Thyroid gland (tissue), 4 donors: Measurements from ENCODE around the gene THAP11. TPM values are rescaled to one million over a fixed set of nuclear protein-coding genes. Genes with fewer than 3 reads are reported as not detected.
A peak's percentile ranks its signal among the peaks of the same experiment; 100 is the strongest.

Source experiments
- DNase-seq, 2 donors: peaks; one replicate each; pipeline ENCODE4 v3.0.0-alpha.2; 2019
- H3K27ac ChIP-seq, 3 donors: fragments of 200-600 bp; sonication (generic); 1 replicate in 2 of 3; 2 replicates in 1 of 3; pipeline ENCODE4 v1.5.1; 2016 to 2019; ENCODE audit warnings: mild to moderate bottlenecking in 1 of 3, moderate library complexity in 1 of 3
- H3K27me3 ChIP-seq: fragments of 200-600 bp; sonication (generic); one replicate; pipeline ENCODE4 v1.5.1; 2019
- H3K36me3 ChIP-seq, 2 donors: fragments of 200-600 bp; sonication (generic); one replicate each; pipeline ENCODE4 v1.5.1; 2016 to 2019
- H3K4me1 ChIP-seq, 2 donors: fragments of 200-600 bp; sonication (generic); one replicate each; pipeline ENCODE4 v1.5.1; 2017 to 2019
- H3K4me3 ChIP-seq, 3 donors: fragments of 200-600 bp; sonication (generic); replicated peaks in 1 of 3; 1 replicate in 2 of 3; 2 replicates in 1 of 3; pipeline ENCODE4 v1.5.1; 2016; ENCODE audit warnings: mild to moderate bottlenecking in 1 of 3
- H3K9me3 ChIP-seq: fragments of 200-600 bp; sonication (generic); one replicate; pipeline ENCODE4 v1.5.1; 2017
- POLR2A ChIP-seq, 2 donors: fragments of 450-650 bp; IDR thresholded peaks; one replicate each; pipeline ENCODE4 v1.6.1; 2017; ENCODE audit warnings: antibody characterized with exemption in 2 of 2, mild to moderate bottlenecking in 2 of 2, moderate library complexity in 1 of 2
- WGBS, 2 donors: methylation state at CpG; one replicate each; pipeline ENCODE4 v1.1.5; 2017; 5-methylcytosine and 5-hydroxymethylcytosine counted together
- intact Hi-C: fragments of 100-400 bp; cut with DNase I; formaldehyde crosslinking; loops from one replicate; pipeline ENCODE4 v1.15.1; 2023
- total RNA-seq, 4 donors: library from RNA; depleted of rRNA; stranded (reverse); fragments of >200 nt; gene quantifications; one replicate each; pipeline ENCODE4 v1.2.3, GENCODE V29; 2016
- TF ChIP-seq, protein P1 (sequence below), 6 experiments: fragments of 200-600 bp in 3 of 6; fragments of 450-650 bp in 3 of 6; sonication (generic) in 3 of 6; IDR thresholded peaks; one replicate each; pipeline ENCODE4 v1.5.1; 2016 to 2019; ENCODE audit warnings: antibody characterized with exemption in 6 of 6, mild to moderate bottlenecking in 2 of 6, inconsistent platforms in 1 of 6, moderate library complexity in 1 of 6

Gene THAP11
- 10 to 100 TPM; 53.5 to 79.0 (median 67.8) TPM for total RNA-seq

DNA sequence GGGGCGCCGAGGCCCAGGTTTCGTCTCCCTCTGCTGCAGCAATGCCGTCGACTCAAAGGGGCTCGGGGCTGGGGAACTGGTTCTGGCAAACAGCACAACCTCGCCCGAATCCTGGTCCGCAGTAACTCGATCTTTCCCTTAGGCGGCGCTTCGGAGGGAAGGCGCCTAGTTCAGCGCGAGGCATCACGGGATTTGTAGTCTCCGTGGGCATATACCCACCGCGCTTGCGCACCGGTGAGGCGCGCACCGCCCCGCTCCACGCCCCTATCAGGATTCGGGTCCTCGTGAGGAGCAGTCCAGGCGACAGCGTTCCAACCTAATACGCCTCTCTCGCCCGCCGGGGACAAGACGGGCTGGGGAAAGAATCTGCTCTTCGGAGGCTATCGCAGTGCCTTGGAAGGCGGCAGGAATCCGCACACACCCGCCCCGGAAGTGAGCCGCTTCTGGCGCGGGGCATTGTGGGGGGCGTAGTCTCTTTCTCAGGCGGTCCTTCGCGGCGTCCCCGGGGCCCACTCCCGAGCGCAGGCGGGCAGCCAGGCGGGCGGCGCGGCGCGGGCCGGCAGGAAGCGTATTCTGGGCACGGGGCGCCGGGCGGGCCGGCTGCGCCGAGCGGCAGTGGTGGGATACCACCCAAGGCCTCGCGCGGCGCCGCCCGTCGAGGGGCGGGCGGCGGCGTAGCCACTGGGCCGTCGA is at the start of gene THAP11:
Gene THAP11, plus strand, starts transcription at position 505 of the 693 bp plus-strand sequence. CDS start 235 bp downstream, outside the sequence.
- no peaks in the 10 kb centered on the region for H3K27me3 ChIP-seq
- H3K9me3 ChIP-seq: no peaks in the 10 kb centered on the region
- peak within 1 kb of the TSS; percentile 62 to 78 (median 68) for H3K4me3 ChIP-seq
- intact Hi-C loops: loop anchor here (5.0 kb wide), 1 partner anchor 35 kb away; the partner anchor contains the start of genes RANBP10 and TSNAXIP1
- H3K4me1 ChIP-seq: peaks cover 33 to 35% of the 10 kb centered on the region in 2 donors
- peak; percentile 92 to 95 for DNase-seq
- peak within 1 kb of the TSS; percentile 100 for H3K27ac ChIP-seq
- no peaks in the 10 kb centered on the region for H3K36me3 ChIP-seq
- TF ChIP-seq POLR2A (IDR thresholded peaks at IDR 0.05): peak in 1 of 2 donors; percentile 74
- TF ChIP-seq, protein P1, sequence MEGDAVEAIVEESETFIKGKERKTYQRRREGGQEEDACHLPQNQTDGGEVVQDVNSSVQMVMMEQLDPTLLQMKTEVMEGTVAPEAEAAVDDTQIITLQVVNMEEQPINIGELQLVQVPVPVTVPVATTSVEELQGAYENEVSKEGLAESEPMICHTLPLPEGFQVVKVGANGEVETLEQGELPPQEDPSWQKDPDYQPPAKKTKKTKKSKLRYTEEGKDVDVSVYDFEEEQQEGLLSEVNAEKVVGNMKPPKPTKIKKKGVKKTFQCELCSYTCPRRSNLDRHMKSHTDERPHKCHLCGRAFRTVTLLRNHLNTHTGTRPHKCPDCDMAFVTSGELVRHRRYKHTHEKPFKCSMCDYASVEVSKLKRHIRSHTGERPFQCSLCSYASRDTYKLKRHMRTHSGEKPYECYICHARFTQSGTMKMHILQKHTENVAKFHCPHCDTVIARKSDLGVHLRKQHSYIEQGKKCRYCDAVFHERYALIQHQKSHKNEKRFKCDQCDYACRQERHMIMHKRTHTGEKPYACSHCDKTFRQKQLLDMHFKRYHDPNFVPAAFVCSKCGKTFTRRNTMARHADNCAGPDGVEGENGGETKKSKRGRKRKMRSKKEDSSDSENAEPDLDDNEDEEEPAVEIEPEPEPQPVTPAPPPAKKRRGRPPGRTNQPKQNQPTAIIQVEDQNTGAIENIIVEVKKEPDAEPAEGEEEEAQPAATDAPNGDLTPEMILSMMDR (IDR thresholded peaks at IDR 0.05): peak; percentile 70 to 94 (median 88)
- WGBS, 2 donors: 0 to 7% methylated on average over 3 to 8 of the region's 83 CpGs

- H3K4me3 ChIP-seq: no peak overlapping the region
- no peaks in the 10 kb centered on the region for H3K9me3 ChIP-seq
- 93 to 95% methylated on average over 5 of the region's 5 CpGs for WGBS, 2 donors
- no peaks in the 10 kb centered on the region for H3K27me3 ChIP-seq
- intact Hi-C loops: no loop called here
- no peak for TF ChIP-seq POLR2A (IDR thresholded peaks at IDR 0.05)
- TF ChIP-seq, protein P1 (IDR thresholded peaks at IDR 0.05): no peak
- no peak overlapping the region for H3K27ac ChIP-seq
- H3K4me1 ChIP-seq: peaks cover 0 to 9% of the 10 kb centered on the region in 2 donors
- no peaks in the 10 kb centered on the region for H3K36me3 ChIP-seq
- DNase-seq: no peak
Observed at GRCh38 chr16:67796099-67796718, 45.9 kb upstream of the THAP11 start.

GRCh38 chr16:67800338-67800926 is 41.7 kb upstream of the THAP11 start:
- Histone ChIP-seq H3K27me3 (no peaks in the 10 kb centered on the region), H3K27ac (no peak overlapping the region), H3K4me3 (no peak overlapping the region), H3K9me3 (no peaks in the 10 kb centered on the region), H3K36me3 (no peaks in the 10 kb centered on the region), H3K4me1 (peaks cover 7 to 22% of the 10 kb centered on the region in 2 donors)
- DNase-seq: no peak
- TF ChIP-seq, protein P1 (IDR thresholded peaks at IDR 0.05): no peak
- no peak for TF ChIP-seq POLR2A (IDR thresholded peaks at IDR 0.05)
- WGBS, 2 donors: 82 to 91% methylated on average over 5 to 6 of the region's 7 CpGs
- intact Hi-C loops: loop anchor here (5.0 kb wide), 2 partner anchors 83 to 123 kb away; partner anchors contain the start of gene GFOD2

- DNase-seq: no peak
- peaks cover 12 to 25% of the 10 kb centered on the region in 2 donors for H3K4me1 ChIP-seq
- intact Hi-C loops: loop anchor here (5.0 kb wide), 2 partner anchors 84 to 124 kb away; partner anchors contain the start of gene GFOD2
- no peaks in the 10 kb centered on the region for H3K9me3 ChIP-seq
- WGBS, 2 donors: 100% methylated on average over 1 of the region's 1 CpG
- no peaks in the 10 kb centered on the region for H3K36me3 ChIP-seq
- no peak overlapping the region for H3K27ac ChIP-seq
- H3K4me3 ChIP-seq: no peak overlapping the region
- H3K27me3 ChIP-seq: no peaks in the 10 kb centered on the region
- TF ChIP-seq, protein P1 (IDR thresholded peaks at IDR 0.05): no peak
Observed at GRCh38 chr16:67801241-67801640, 40.9 kb upstream of the THAP11 start.
